Thyroid gland (tissue), 4 donors: ENCODE results near the gene SREBF2.

ENCODE experiments used
- POLR2A ChIP-seq, 2 donors: fragments of 450-650 bp; IDR thresholded peaks; one replicate each; pipeline ENCODE4 v1.6.1; 2017; ENCODE audit warnings: antibody characterized with exemption in 2 of 2, mild to moderate bottlenecking in 2 of 2, moderate library complexity in 1 of 2
- TF ChIP-seq, protein P1 (sequence below), 6 experiments: fragments of 200-600 bp in 3 of 6; fragments of 450-650 bp in 3 of 6; sonication (generic) in 3 of 6; IDR thresholded peaks; one replicate each; pipeline ENCODE4 v1.5.1; 2016 to 2019; ENCODE audit warnings: antibody characterized with exemption in 6 of 6, mild to moderate bottlenecking in 2 of 6, inconsistent platforms in 1 of 6, moderate library complexity in 1 of 6

DNA sequence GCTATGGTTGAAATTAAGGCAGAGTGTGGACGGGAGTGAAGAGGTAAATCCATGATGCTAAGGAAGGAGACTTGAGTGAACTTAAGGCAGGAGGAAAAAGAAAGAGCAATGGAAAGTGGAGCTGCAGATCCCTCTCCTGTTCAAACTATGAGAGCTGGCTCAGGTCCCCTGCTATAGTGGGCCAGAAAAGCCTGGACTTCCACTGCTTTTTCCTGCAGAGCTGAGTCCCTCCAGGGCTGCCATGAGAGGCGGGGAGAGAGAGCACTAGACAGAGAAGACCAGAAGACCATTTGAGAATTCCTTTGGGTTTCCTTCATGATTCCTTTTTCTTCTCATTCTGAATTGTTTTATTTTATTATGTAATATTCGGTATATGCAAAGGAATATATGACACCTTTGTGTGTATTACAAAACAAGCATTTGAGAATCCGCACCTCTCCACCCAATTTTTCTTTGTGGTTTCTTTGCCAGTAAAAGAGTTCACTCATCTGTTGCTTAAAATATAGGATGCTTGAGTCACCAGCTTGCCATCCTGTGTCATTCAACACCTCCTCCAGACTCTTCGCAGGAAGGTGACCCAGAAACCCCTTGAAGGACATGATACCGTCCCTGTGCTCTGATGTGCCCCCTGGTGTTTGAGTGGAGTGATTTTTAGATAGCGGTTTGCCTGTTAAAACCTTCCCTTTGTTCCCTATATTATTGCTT lies 24.4 kb downstream of the SREBF2 start:
- TF ChIP-seq, protein P1, sequence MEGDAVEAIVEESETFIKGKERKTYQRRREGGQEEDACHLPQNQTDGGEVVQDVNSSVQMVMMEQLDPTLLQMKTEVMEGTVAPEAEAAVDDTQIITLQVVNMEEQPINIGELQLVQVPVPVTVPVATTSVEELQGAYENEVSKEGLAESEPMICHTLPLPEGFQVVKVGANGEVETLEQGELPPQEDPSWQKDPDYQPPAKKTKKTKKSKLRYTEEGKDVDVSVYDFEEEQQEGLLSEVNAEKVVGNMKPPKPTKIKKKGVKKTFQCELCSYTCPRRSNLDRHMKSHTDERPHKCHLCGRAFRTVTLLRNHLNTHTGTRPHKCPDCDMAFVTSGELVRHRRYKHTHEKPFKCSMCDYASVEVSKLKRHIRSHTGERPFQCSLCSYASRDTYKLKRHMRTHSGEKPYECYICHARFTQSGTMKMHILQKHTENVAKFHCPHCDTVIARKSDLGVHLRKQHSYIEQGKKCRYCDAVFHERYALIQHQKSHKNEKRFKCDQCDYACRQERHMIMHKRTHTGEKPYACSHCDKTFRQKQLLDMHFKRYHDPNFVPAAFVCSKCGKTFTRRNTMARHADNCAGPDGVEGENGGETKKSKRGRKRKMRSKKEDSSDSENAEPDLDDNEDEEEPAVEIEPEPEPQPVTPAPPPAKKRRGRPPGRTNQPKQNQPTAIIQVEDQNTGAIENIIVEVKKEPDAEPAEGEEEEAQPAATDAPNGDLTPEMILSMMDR (IDR thresholded peaks at IDR 0.05): peak in 4 of 6 experiments; percentile 28 to 41 (median 34)
- no peak for TF ChIP-seq POLR2A (IDR thresholded peaks at IDR 0.05)
